Keratinocyte (primary cell): ENCODE measurements around the gene IQCE.

Source experiments
- EZH2 ChIP-seq: IDR thresholded peaks from one replicate; pipeline ENCODE4 v1.6.1; 2012; ENCODE audit warnings: inconsistent platforms, mild to moderate bottlenecking, low read length, moderate library complexity
- TF ChIP-seq, protein P1 (sequence below), 3 experiments: IDR thresholded peaks in 1 of 3; conservative IDR thresholded peaks in 1 of 3; optimal IDR thresholded peaks in 1 of 3; 2 replicates in 2 of 3; 3 replicates in 1 of 3; pipeline versions ENCODE3 to v1.5.1; 2011; ENCODE audit warnings: low read length in 3 of 3, mild to moderate bottlenecking in 3 of 3, moderate library complexity in 2 of 3, control low read depth in 1 of 3, inconsistent platforms in 1 of 3; ENCODE audit not compliant: insufficient read depth in 2 of 3; ENCODE audit errors: extremely low read depth in 1 of 3

DNA sequence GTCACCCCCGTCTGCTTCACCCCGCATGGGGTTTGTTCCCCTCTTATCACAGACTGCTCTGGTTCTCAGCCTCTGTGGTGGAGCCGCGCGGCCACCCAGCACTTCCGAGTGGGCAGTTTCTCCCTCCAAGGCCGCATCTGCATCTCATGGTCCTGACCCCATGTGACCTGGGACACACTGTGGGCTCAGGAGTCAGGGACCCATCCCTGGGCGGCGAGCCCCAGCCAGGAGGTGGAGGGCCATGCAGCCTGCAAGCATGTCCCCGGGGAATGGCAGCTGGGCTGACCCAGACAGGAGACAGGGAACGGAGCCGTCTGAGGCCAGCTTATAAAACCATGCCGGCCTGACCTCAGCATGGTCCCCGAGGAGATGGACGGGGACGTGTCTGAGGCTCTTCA lies 47.8 kb downstream of the IQCE start:
- TF ChIP-seq, protein P1, sequence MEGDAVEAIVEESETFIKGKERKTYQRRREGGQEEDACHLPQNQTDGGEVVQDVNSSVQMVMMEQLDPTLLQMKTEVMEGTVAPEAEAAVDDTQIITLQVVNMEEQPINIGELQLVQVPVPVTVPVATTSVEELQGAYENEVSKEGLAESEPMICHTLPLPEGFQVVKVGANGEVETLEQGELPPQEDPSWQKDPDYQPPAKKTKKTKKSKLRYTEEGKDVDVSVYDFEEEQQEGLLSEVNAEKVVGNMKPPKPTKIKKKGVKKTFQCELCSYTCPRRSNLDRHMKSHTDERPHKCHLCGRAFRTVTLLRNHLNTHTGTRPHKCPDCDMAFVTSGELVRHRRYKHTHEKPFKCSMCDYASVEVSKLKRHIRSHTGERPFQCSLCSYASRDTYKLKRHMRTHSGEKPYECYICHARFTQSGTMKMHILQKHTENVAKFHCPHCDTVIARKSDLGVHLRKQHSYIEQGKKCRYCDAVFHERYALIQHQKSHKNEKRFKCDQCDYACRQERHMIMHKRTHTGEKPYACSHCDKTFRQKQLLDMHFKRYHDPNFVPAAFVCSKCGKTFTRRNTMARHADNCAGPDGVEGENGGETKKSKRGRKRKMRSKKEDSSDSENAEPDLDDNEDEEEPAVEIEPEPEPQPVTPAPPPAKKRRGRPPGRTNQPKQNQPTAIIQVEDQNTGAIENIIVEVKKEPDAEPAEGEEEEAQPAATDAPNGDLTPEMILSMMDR (optimal IDR thresholded peaks at IDR 0.05 in 1 of 3, IDR thresholded peaks at IDR 0.05 in 1 of 3, conservative IDR thresholded peaks at IDR 0.05 in 1 of 3; ENCODE audit: extremely low read depth in 1 of 3, insufficient read depth in 2 of 3, low read length in 3 of 3) = no peak
- no peak for TF ChIP-seq EZH2
